ENCODE data around the gene UCP1. TPM values are rescaled to one million over a fixed set of nuclear protein-coding genes. Genes with fewer than 3 reads are reported as not detected.

Gene UCP1, protein sequence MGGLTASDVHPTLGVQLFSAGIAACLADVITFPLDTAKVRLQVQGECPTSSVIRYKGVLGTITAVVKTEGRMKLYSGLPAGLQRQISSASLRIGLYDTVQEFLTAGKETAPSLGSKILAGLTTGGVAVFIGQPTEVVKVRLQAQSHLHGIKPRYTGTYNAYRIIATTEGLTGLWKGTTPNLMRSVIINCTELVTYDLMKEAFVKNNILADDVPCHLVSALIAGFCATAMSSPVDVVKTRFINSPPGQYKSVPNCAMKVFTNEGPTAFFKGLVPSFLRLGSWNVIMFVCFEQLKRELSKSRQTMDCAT
- not detected for total RNA-seq

GRCh38 chr4:140568507-140569306, at the start of gene UCP1:
UCP1 (minus strand) TSS chr4:140568961; CDS start chr4:140568729, 232 bp downstream.
- H3K27me3 ChIP-seq: no peaks in the 10 kb centered on the region
- no peak for DNase-seq (ENCODE audit: extremely low spot score in 2 of 2)
- peaks cover 19% of the 10 kb centered on the region for H3K4me1 ChIP-seq
- H3K36me3 ChIP-seq: no peaks in the 10 kb centered on the region
- no peak within 1 kb of the TSS for H3K27ac ChIP-seq
- H3K9me3 ChIP-seq: peaks cover 6% of the 10 kb centered on the region
- peak within 1 kb of the TSS; percentile 43 to 60 for H3K4me3 ChIP-seq
- intact Hi-C loops (cut with DNase I): no loop called here
- no peak for TF ChIP-seq POLR2AphosphoS5 (IDR thresholded peaks at IDR 0.05; ENCODE audit: insufficient read depth in 1 of 2, low read depth in 1 of 2)

DNA sequence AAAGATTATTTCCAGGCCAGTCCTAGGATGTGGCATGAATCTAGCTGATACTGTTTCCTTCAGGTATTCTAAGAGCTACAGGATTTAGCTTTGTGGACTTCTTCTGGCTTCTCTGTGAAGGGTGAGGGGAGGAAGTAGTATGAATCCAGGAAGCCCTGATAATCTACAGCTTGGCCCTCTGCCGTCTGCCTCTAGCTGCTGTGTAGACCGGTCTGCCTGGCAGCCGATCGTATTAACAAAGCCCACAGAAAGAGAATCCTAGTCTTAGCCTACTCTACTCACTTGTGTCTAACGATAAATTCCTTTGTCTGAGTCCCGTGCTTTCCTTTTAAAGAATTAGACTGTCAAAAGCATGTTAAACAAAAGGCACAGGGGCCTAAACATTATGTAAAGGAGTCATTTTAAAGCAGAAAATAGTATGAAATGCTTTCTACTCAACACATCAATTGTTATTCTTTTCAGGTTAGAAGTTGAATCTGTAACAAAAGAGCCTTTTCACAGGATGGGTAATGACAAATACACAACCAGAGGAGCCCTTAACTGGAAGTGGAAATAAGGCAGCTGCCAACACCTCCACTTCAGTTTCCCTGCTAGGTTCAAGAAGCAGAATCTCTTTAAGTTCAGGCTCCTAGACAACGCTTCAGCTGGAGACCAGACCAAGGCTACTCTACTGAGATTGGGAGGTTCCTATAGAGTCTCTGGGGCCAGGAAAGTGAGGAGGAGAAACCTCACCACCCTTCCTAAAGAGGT, 48.9 kb upstream of the UCP1 start:
- Histone ChIP-seq H3K36me3 (no peaks in the 10 kb centered on the region), H3K4me1 (no peaks in the 10 kb centered on the region), H3K4me3 (no peak overlapping the region), H3K27me3 (no peaks in the 10 kb centered on the region), H3K9me3 (no peaks in the 10 kb centered on the region), H3K27ac (no peak overlapping the region)
- no peak for TF ChIP-seq POLR2A (IDR thresholded peaks at IDR 0.05)
- TF ChIP-seq POLR2AphosphoS5 (IDR thresholded peaks at IDR 0.05; ENCODE audit: insufficient read depth in 1 of 2, low read depth in 1 of 2): no peak
- TF ChIP-seq, protein P1, sequence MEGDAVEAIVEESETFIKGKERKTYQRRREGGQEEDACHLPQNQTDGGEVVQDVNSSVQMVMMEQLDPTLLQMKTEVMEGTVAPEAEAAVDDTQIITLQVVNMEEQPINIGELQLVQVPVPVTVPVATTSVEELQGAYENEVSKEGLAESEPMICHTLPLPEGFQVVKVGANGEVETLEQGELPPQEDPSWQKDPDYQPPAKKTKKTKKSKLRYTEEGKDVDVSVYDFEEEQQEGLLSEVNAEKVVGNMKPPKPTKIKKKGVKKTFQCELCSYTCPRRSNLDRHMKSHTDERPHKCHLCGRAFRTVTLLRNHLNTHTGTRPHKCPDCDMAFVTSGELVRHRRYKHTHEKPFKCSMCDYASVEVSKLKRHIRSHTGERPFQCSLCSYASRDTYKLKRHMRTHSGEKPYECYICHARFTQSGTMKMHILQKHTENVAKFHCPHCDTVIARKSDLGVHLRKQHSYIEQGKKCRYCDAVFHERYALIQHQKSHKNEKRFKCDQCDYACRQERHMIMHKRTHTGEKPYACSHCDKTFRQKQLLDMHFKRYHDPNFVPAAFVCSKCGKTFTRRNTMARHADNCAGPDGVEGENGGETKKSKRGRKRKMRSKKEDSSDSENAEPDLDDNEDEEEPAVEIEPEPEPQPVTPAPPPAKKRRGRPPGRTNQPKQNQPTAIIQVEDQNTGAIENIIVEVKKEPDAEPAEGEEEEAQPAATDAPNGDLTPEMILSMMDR (IDR thresholded peaks at IDR 0.05): no peak
- no peak for DNase-seq (ENCODE audit: extremely low spot score in 2 of 2)
- intact Hi-C loops (cut with DNase I): no loop called here

GRCh38 chr4:140615451-140615850, 46.7 kb upstream of the UCP1 start:
- TF ChIP-seq, protein P1 (IDR thresholded peaks at IDR 0.05): no peak
- TF ChIP-seq POLR2A (IDR thresholded peaks at IDR 0.05) (no peak), POLR2AphosphoS5 (IDR thresholded peaks at IDR 0.05; ENCODE audit: insufficient read depth in 1 of 2, low read depth in 1 of 2) (no peak)
- intact Hi-C loops (cut with DNase I): no loop called here
- Histone ChIP-seq H3K4me1 (no peaks in the 10 kb centered on the region), H3K36me3 (no peaks in the 10 kb centered on the region), H3K4me3 (no peak overlapping the region), H3K9me3 (no peaks in the 10 kb centered on the region), H3K27ac (no peak overlapping the region), H3K27me3 (no peaks in the 10 kb centered on the region)
- no peak for DNase-seq (ENCODE audit: extremely low spot score in 2 of 2)

GRCh38 chr4:140612357-140612756, 43.6 kb upstream of the UCP1 start:
- TF ChIP-seq POLR2A (IDR thresholded peaks at IDR 0.05) (no peak), POLR2AphosphoS5 (IDR thresholded peaks at IDR 0.05; ENCODE audit: insufficient read depth in 1 of 2, low read depth in 1 of 2) (no peak)
- TF ChIP-seq, protein P1 (IDR thresholded peaks at IDR 0.05): no peak
- no peak for DNase-seq (ENCODE audit: extremely low spot score in 2 of 2)
- H3K36me3 ChIP-seq: no peaks in the 10 kb centered on the region
- no peaks in the 10 kb centered on the region for H3K4me1 ChIP-seq
- H3K9me3 ChIP-seq: no peaks in the 10 kb centered on the region
- H3K27me3 ChIP-seq: no peaks in the 10 kb centered on the region
- intact Hi-C loops (cut with DNase I): no loop called here
- no peak overlapping the region for H3K4me3 ChIP-seq
- no peak overlapping the region for H3K27ac ChIP-seq

DNA sequence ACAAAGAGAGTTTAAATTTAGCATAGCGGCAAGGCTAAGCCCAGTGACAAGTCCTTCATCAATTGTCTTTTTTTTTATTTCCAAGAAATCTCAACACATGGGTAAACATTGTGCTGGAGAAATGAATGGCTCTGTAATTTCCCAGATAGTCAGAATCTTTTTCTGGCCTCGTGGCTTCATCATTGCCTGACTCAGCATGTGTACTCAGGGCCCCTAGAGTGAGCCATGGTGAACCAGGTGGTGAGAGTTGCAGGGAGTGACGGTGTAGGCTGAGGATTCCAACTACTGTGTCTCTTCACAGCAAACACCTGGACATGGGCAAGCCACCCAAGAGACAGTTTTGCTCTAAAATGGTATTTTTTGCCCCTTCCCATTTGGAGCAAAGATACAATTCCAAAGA, 43.1 kb upstream of the UCP1 start:
- intact Hi-C loops (cut with DNase I): no loop called here
- H3K4me3 ChIP-seq: no peak overlapping the region
- TF ChIP-seq POLR2A (IDR thresholded peaks at IDR 0.05) (no peak), POLR2AphosphoS5 (IDR thresholded peaks at IDR 0.05; ENCODE audit: insufficient read depth in 1 of 2, low read depth in 1 of 2) (no peak)
- TF ChIP-seq, protein P1 (IDR thresholded peaks at IDR 0.05): no peak
- no peaks in the 10 kb centered on the region for H3K9me3 ChIP-seq
- H3K4me1 ChIP-seq: no peaks in the 10 kb centered on the region
- H3K27me3 ChIP-seq: no peaks in the 10 kb centered on the region
- H3K36me3 ChIP-seq: no peaks in the 10 kb centered on the region
- DNase-seq (ENCODE audit: extremely low spot score in 2 of 2): no peak
- H3K27ac ChIP-seq: no peak overlapping the region
